Measurements from ENCODE around the gene INSYN2A.

INSYN2A gene

DNA sequence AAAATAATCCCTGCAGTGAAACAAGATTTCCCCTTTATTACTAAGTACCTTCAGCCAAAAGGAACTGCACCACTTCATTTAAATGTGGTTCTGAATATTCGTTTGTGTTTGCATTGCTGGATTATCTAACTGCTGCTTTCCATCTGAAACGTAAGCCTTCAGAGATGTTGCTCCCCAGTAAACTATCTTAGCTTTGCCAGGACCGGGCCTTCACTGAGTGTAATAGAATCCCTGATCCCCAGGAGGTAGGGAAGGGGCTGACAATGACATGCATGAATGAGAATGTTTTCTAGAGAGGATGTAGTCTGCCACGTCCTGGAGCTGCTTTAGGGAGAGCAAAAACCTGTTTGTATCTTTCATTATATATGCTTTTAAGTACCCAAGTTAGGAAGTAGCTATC is 19.5 kb upstream of the INSYN2A start:
- TF ChIP-seq, protein P1, sequence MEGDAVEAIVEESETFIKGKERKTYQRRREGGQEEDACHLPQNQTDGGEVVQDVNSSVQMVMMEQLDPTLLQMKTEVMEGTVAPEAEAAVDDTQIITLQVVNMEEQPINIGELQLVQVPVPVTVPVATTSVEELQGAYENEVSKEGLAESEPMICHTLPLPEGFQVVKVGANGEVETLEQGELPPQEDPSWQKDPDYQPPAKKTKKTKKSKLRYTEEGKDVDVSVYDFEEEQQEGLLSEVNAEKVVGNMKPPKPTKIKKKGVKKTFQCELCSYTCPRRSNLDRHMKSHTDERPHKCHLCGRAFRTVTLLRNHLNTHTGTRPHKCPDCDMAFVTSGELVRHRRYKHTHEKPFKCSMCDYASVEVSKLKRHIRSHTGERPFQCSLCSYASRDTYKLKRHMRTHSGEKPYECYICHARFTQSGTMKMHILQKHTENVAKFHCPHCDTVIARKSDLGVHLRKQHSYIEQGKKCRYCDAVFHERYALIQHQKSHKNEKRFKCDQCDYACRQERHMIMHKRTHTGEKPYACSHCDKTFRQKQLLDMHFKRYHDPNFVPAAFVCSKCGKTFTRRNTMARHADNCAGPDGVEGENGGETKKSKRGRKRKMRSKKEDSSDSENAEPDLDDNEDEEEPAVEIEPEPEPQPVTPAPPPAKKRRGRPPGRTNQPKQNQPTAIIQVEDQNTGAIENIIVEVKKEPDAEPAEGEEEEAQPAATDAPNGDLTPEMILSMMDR (conservative IDR thresholded peaks at IDR 0.05; ENCODE audit: low read length), result no peak

DNA sequence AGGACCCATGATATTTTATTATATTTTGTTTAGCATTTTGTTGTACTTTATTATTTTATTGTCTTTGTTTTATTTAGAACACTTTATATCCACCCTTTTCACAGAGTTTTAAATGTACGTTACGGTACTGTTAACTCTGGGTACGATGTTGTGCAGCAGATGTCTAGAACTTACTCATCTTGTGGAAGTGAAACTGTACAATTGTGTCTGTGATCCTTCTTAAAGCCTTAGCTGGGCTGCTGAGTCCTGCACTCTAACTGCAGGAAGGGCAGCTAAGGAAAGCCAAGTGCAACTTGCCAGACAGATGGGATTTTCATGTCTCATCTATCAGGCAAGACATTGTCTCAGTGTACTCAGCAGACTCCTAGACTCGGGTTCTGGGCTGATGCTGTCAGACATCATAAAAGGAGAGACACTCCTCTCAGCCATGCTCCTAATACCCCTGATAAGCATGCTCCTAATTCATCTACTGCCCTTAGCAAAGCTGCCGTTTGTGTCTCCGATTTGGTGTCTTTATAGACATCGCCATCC is 14.6 kb upstream of the INSYN2A start:
- TF ChIP-seq, protein P1 (conservative IDR thresholded peaks at IDR 0.05; ENCODE audit: low read length), result no peak
- no peak for DNase-seq (ENCODE audit: low read depth)
- H3K4me3 ChIP-seq (ENCODE audit: low read length), result no peak overlapping the region

More for the DNA sequence above, 19.5 kb upstream of the INSYN2A start:
- DNase-seq (ENCODE audit: low read depth), result no peak
- no peak overlapping the region for H3K4me3 ChIP-seq (ENCODE audit: low read length)

DNA sequence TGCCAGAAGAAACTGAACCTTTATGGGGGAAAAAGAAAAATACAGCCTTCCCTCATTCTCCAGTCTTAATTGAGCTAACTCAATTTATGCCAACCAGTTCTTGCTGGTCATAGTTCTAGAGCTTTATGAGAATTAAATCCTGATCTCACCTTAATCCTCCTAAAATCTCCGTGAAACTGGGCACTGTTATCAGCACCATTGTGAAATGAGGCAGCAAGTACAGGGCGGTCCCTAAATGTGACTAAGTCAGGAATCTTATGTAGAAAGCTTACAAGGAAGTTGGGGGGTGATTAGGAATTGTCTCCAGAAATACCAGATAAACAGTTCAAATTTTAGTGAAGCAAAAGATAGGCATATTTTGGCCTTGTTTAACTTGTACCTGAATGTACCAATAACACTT is 10.7 kb upstream of the INSYN2A start:
- H3K4me3 ChIP-seq (ENCODE audit: low read length), result no peak overlapping the region
- TF ChIP-seq, protein P1 (conservative IDR thresholded peaks at IDR 0.05; ENCODE audit: low read length), result no peak
- no peak for DNase-seq (ENCODE audit: low read depth)

DNA sequence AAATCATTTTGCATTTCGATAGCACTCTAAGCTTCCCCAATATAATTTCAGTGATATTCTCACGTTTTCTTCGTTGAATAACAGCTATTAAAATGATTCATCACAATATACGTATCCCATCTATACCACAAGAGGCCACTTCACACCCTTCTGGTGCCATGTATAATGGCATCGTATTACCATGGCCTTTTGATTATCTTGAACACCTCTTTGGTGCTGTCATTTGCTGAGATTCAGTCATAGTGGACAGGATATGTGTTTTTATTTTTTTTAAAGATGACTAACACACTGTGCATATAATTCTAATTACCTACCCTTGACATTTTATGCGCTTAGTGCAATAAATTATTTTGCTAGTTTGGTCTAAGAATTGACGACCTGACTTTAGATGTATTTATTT is 6.7 kb upstream of the INSYN2A start:
- DNase-seq (ENCODE audit: low read depth), result no peak
- H3K4me3 ChIP-seq (ENCODE audit: low read length), result no peak overlapping the region
- TF ChIP-seq, protein P1 (conservative IDR thresholded peaks at IDR 0.05; ENCODE audit: low read length), result no peak

DNA sequence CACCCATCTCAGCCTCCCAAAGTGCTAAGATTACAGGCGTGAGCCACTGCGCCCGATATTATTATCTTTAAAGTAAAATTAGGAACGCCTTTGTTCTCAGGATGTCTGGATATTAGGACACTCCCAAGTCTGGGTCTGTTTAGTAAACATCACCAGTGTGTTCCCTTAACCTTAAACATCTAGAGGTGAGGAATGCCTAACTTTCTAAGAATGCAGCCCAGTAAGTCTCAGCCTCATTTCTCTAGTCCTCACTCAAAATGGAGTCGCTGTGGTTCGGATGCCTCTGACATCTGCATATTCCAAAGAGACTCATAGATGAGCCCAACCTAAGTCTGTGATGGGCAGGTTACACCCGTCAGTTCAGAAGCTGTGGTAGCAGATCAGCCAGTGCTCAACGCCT is 4.3 kb upstream of the INSYN2A start:
- no peak overlapping the region for H3K4me3 ChIP-seq (ENCODE audit: low read length)
- TF ChIP-seq, protein P1 (conservative IDR thresholded peaks at IDR 0.05; ENCODE audit: low read length), result no peak

DNA sequence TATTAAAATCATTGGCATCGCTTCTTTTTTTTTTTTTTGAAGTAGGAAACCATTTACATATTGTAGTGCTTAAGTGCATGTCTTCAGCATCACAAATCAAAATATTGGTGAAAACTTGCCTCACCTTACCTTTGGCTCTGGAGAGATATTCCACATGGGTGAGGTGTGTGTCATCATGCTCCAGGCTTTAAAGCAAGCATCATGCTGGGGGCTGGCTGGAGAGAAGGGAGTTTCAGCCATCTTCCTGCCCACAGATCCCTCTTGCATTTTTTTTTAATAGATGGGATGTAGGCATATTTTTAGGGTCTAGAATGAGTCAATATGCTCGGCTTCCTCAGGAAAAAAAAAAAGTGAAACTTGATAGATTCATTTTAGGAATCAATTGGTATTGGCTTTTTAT is 2.3 kb upstream of the INSYN2A start:
- TF ChIP-seq, protein P1 (conservative IDR thresholded peaks at IDR 0.05; ENCODE audit: low read length), result no peak
- no peak for DNase-seq (ENCODE audit: low read depth)
- H3K4me3 ChIP-seq (ENCODE audit: low read length), result no peak overlapping the region

More for the DNA sequence above, 4.3 kb upstream of the INSYN2A start:
- no peak for DNase-seq (ENCODE audit: low read depth)

DNA sequence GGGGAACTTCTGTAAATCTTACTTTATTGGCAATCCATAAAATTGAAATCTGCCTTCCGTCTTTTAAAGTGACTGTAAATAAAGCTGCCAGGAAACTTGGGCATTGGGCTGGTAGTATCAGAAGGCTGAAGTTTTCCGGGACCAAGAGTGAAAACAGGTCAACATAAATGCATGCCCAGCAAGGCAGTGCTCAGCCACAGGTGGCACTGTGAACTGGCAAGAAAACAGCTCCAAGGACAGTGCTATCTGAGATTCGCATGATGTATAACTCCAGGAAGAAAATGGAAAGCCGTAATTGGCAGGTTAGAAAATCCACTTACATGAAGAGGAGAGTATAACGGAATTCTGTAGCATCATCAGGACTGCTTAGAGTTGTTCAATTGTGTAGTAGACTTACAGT is 1.9 kb upstream of the INSYN2A start:
- no peak for DNase-seq (ENCODE audit: low read depth)
- TF ChIP-seq, protein P1 (conservative IDR thresholded peaks at IDR 0.05; ENCODE audit: low read length), result no peak; the same call in 1 of the 2 replicates
- H3K4me3 ChIP-seq (ENCODE audit: low read length), result no peak overlapping the region
